Lung (tissue), 12 donors: ENCODE data around the gene BORCS8. TPM values are rescaled to one million over a fixed set of nuclear protein-coding genes. Genes with fewer than 3 reads are reported as not detected.
A peak's percentile ranks its signal among the peaks of the same experiment; 100 is the strongest.

Source experiments
- ATAC-seq: fragments of 200-7000 bp; cut with Tn5 transposase; one replicate; pipeline ENCODE4 v1.9.1; 2020; ENCODE audit warnings: moderate number of reproducible peaks; ENCODE audit not compliant: insufficient read depth, low FRiP score
- DNase-seq, 3 donors: peaks; one replicate each; pipeline ENCODE4 v3.0.0-alpha.2; 2013 to 2017
- H3K27ac ChIP-seq, 2 donors: one replicate each; pipeline ENCODE4 v1.5.1; 2013; ENCODE audit warnings: mild to moderate bottlenecking in 2 of 2, moderate library complexity in 2 of 2, control low read depth in 1 of 2, inconsistent platforms in 1 of 2, low read depth in 1 of 2, low read length in 1 of 2
- H3K27me3 ChIP-seq, 3 donors: one replicate each; pipeline ENCODE4 v1.5.1; 2013; ENCODE audit warnings: low read length in 2 of 3; ENCODE audit not compliant: control insufficient read depth in 3 of 3, insufficient read depth in 3 of 3
- H3K36me3 ChIP-seq, 4 donors: one replicate each; pipeline ENCODE4 v1.5.1; 2013; ENCODE audit warnings: low read length in 4 of 4, mild to moderate bottlenecking in 1 of 4, moderate library complexity in 1 of 4; ENCODE audit not compliant: control insufficient read depth in 4 of 4, insufficient read depth in 4 of 4
- H3K4me1 ChIP-seq, 5 donors: one replicate each; pipeline ENCODE4 v1.5.1; 2013; ENCODE audit warnings: low read length in 5 of 5, mild to moderate bottlenecking in 2 of 5, moderate library complexity in 1 of 5; ENCODE audit not compliant: control insufficient read depth in 5 of 5, insufficient read depth in 5 of 5
- H3K4me3 ChIP-seq: one replicate; pipeline ENCODE4 v1.5.1; 2013; ENCODE audit warnings: mild to moderate bottlenecking, control low read depth, moderate library complexity
- H3K9ac ChIP-seq, 2 donors: one replicate each; pipeline ENCODE4 v1.5.1; 2013; ENCODE audit warnings: low read length in 2 of 2, control low read depth in 1 of 2; ENCODE audit not compliant: insufficient read depth in 1 of 2
- H3K9me3 ChIP-seq, 4 donors: one replicate each; pipeline ENCODE4 v1.5.1; 2013; ENCODE audit warnings: low read length in 3 of 4, mild to moderate bottlenecking in 1 of 4, moderate library complexity in 1 of 4; ENCODE audit not compliant: control insufficient read depth in 4 of 4, insufficient read depth in 3 of 4
- WGBS, 2 donors: extraction: QIAGEN DNeasy Blood & Tissue Kit; methylation state at CpG; one replicate each; pipeline ENCODE4 v1.1.7; 2013; 5-methylcytosine and 5-hydroxymethylcytosine counted together
- polyA plus RNA-seq, 2 donors: library from polyadenylated mRNA; stranded (reverse); fragments of 200-250 nt; gene quantifications; one replicate each; pipeline ENCODE4 v1.2.1, GENCODE V29; 2013
- total RNA-seq, 2 donors: library from RNA; depleted of rRNA in 1 of 2; stranded (reverse); fragments of >200 nt in 1 of 2; gene quantifications; one replicate each; pipeline ENCODE4 v1.2.1, GENCODE V29; 2014 to 2021
- TF ChIP-seq, protein P1 (sequence below): IDR thresholded peaks from 2 replicates; pipeline ENCODE4 v1.5.1; 2012; ENCODE audit warnings: mild to moderate bottlenecking; ENCODE audit errors: control extremely low read depth, extremely low read depth
- donor health status: control.
- donor health status: control.
- donor health status: Bipolar disorder and iron deficiency.
- donor health status: healthy.
- donor health status: DM: yes; HTN: yes; CAD: no.

The BORCS8 gene
- total and polyA plus RNA-seq, 4 donors: 10.0 to 41.4 (median 34.2) TPM

DNA sequence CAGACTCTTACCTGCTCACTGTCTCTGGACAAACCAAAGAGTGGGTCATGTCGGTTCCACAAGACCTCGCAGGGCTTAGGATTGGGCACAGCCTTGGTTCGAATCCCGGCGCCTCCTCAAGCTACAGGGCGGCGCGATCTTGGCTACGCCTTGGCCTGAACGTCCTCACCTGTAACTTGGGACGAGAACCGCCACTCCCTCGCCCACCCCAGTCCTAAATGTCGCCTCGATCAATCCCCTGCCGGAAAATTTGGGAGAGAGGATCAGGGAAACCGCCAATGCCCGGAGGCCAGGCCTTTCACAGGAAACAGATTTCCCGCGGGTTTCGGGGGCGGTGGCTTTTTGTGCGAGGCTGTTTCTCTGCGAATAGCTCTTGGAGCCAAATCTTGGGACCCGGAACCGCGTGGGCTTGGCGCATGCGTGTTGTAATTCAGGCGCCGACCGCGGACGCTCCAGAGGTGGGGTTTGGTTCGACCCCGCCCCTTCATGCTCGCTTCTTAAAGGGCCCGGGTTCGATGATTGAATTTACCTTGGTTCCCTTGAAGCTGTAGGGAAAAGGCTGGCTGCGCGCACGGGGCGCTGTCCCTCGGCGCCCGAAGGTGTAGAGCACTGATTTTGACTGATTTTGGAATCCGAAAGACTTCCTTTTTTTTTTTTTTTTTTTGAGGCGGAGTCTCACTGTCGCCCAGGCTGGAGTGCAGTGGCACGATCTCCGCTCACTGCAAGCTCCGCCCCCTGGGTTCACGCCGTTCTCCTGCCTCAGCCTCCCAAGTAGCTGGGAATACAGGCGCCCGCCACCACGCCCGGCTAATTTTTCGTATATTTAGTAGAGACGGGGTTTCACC is 11.3 kb upstream of the BORCS8 start, which contains the start of gene NR2C2AP:
Gene NR2C2AP, minus strand, starts transcription at position 403 of the 845 bp plus-strand sequence. Its CDS starts 354 bp downstream, at position 49.
- WGBS, 2 donors: 6 to 7% methylated on average over 60 of the region's 60 CpGs
- peak within 1 kb of the TSS; percentile 69 for H3K4me3 ChIP-seq
- H3K36me3 ChIP-seq: peaks cover 0 to 20% (median 4%) of the 10 kb centered on the region in 4 donors
- peak within 1 kb of the TSS; percentile 50 to 81 for H3K27ac ChIP-seq
- TF ChIP-seq, protein P1, sequence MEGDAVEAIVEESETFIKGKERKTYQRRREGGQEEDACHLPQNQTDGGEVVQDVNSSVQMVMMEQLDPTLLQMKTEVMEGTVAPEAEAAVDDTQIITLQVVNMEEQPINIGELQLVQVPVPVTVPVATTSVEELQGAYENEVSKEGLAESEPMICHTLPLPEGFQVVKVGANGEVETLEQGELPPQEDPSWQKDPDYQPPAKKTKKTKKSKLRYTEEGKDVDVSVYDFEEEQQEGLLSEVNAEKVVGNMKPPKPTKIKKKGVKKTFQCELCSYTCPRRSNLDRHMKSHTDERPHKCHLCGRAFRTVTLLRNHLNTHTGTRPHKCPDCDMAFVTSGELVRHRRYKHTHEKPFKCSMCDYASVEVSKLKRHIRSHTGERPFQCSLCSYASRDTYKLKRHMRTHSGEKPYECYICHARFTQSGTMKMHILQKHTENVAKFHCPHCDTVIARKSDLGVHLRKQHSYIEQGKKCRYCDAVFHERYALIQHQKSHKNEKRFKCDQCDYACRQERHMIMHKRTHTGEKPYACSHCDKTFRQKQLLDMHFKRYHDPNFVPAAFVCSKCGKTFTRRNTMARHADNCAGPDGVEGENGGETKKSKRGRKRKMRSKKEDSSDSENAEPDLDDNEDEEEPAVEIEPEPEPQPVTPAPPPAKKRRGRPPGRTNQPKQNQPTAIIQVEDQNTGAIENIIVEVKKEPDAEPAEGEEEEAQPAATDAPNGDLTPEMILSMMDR: peak; percentile 33
- peak within 1 kb of the TSS; percentile 0 to 31 for H3K9ac ChIP-seq
- peaks cover 0 to 5% (median 0%) of the 10 kb centered on the region in 4 donors for H3K9me3 ChIP-seq
- H3K4me1 ChIP-seq: peaks cover 0 to 11% (median 0%) of the 10 kb centered on the region in 5 donors
- no peaks in the 10 kb centered on the region for H3K27me3 ChIP-seq
- DNase-seq: peak; percentile 91 to 93 (median 91)
- ATAC-seq: peak; percentile 92

GRCh38 chr19:19202707-19203011 is 10.7 kb upstream of the BORCS8 start:
- 20 to 29% methylated on average over 11 of the region's 11 CpGs for WGBS, 2 donors
- peak overlapping the region; percentile 69 for H3K4me3 ChIP-seq
- peak in 1 of 3 donors; percentile 18 for DNase-seq
- H3K4me1 ChIP-seq: peaks cover 0 to 11% (median 0%) of the 10 kb centered on the region in 5 donors
- ATAC-seq: no peak
- peaks cover 0 to 5% (median 0%) of the 10 kb centered on the region in 4 donors for H3K9me3 ChIP-seq
- peaks cover 0 to 24% (median 7%) of the 10 kb centered on the region in 4 donors for H3K36me3 ChIP-seq
- H3K27me3 ChIP-seq: no peaks in the 10 kb centered on the region
- peak overlapping the region; percentile 50 to 81 for H3K27ac ChIP-seq
- peak overlapping the region; percentile 0 to 31 for H3K9ac ChIP-seq
- TF ChIP-seq, protein P1: no peak

- Histone ChIP-seq H3K27ac (no peak overlapping the region), H3K4me1 (peaks cover 0 to 11% (median 0%) of the 10 kb centered on the region in 5 donors), H3K36me3 (peaks cover 3 to 28% (median 12%) of the 10 kb centered on the region in 4 donors), H3K9me3 (peaks cover 0 to 2% (median 0%) of the 10 kb centered on the region in 4 donors), H3K4me3 (peak overlapping the region; percentile 69), H3K9ac (no peak overlapping the region), H3K27me3 (no peaks in the 10 kb centered on the region)
- 82 to 85% methylated on average over 19 of the region's 19 CpGs for WGBS, 2 donors
- DNase-seq (no peak), ATAC-seq (no peak)
- TF ChIP-seq, protein P1: no peak
Observed at GRCh38 chr19:19201697-19202630, 10.0 kb upstream of the BORCS8 start.
